ENCODE data around the gene KRT15. TPM values are rescaled to one million over a fixed set of nuclear protein-coding genes. Genes with fewer than 3 reads are reported as not detected.

The KRT15 gene
- total RNA-seq, 2 donors from 2014 or later, result not detected

DNA sequence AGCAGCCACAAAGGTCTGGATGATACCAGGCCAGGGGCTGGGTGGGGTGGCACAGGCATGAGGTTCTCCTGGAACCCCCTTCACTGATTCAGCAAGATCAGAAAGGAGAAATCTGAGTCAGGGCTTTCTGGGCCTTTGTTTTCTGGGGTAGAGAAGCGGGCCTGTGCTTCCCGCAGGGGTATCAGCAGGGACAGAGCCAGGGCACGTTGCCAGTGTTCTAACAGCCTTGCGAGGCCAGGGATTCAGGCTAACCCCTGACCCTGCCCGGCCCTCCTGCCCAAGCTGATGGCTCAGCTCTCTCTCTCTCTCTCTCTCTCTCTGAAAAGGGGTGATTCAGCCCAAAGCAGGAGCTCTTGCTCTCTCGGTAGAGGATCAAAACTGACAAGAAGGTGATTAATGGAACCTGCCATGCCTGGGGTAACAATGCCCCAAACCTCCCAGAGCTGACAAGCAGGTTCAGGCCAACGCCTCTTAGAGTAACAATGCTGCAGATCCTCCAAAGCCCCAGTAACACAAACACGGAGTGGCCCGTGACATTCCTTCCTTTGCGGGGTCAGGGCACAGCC, 11.3 kb downstream of the KRT15 start:
- H3K36me3 Mint-ChIP-seq (ENCODE audit: low read depth), result no peaks in the 10 kb centered on the region
- no peak for ATAC-seq (replicated peaks)
- H3K9me3 Mint-ChIP-seq, result no peaks in the 10 kb centered on the region

DNA sequence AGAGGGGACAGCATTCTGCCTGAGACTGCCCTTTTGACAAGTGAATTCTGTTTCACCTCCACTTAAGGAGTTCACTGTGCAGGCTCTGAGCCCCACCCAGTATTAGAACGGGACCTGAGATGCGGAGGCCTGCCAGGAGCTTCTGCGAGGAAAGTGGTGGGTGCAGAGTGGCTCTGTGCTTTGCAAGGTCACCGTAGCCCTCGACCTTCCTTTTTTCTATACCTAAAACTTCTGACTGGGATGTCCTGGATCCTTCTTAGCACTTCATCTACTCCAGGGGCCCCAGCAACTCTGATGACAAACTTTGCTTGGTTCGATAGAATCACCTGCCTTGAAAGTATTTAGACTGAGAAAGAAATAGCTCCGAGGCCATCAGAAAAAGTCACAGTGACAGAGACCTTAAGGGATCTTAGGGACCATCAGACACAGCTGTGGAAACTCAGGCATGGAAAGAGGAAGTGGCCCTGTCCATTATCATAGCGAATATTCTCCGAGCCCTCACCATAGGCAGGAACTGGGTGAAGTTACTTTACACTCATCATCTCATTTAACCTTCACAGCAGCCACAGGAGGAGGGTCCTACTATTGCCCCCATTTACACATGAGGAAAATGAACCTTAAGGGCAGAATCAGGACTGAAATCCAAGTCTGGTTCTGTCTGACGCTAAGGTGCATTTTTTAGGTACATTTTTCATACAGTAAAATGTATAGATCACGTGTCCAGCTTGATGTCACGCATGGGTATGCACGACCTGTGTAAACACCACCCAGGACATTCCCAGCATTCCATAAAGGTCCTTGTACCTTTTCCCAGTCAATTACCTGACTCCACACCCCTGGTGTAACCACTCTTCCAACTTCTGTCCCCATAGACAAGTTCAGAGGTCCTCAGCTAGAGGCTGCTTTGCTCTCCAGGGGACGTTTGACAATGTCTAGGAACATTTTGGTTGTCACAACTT, 12.6 kb downstream of the KRT15 start:
- no peak overlapping the region for H3K27ac Mint-ChIP-seq
- H3K4me1 Mint-ChIP-seq, result no peaks in the 10 kb centered on the region
- no peaks in the 10 kb centered on the region for H3K36me3 Mint-ChIP-seq (ENCODE audit: low read depth)
- H3K4me3 Mint-ChIP-seq, result no peak overlapping the region
- H3K9me3 Mint-ChIP-seq, result no peaks in the 10 kb centered on the region
- H3K27me3 Mint-ChIP-seq, result no peaks in the 10 kb centered on the region
- no peak for ATAC-seq (replicated peaks)

More for the DNA sequence above, 11.3 kb downstream of the KRT15 start:
- Mint-ChIP-seq H3K27me3 (no peaks in the 10 kb centered on the region), H3K4me1 (no peaks in the 10 kb centered on the region), H3K4me3 (no peak overlapping the region), H3K27ac (peak overlapping the region; percentile 12)

DNA sequence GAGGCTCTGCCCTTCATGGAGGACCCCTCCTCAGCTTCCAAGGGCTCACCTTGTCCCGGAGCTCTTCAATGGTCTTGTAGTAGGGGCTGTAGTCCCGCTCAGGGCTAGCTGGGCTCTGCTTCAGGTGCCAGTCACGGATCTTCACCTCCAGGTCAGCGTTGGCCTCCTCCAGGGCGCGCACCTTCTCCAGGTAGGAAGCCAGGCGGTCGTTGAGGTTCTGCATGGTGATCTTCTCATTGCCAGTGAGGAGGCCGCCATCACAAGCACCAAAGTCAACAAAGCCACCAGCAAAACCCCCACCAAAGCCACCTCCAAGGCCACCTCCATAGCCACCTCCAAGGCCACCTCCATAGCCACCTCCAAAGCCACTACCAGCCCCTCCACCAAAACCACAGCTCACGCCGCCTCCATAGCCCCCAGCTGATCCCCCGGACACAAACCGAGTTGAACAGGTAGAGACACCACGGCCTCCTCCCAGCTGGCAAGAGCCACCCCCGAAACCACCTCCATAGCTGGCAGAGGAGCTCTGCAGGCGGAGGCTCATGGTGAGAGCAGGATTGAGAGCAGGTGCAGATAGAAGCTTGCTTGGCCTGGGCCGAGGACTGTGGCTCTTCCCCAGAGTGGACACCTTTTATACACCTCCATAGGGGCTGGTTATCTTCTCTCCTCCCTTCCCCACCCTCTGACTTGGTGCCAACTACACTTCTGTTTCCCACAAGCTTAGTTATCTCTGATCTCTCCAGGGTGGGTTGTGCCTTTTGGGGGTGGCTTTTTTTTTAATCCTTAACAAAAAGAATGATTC, 13.5 kb downstream of the KRT15 start, which contains the start of gene KRT13:
KRT13 (minus strand) TSS at position 606 of the 802 bp plus-strand sequence; CDS start at position 544, 62 bp downstream.
- peaks cover under 1% of the 10 kb centered on the region for H3K4me1 Mint-ChIP-seq
- H3K27ac Mint-ChIP-seq, result no peak within 1 kb of the TSS
- ATAC-seq (replicated peaks), result no peak
- no peaks in the 10 kb centered on the region for H3K36me3 Mint-ChIP-seq (ENCODE audit: low read depth)
- H3K27me3 Mint-ChIP-seq, result no peaks in the 10 kb centered on the region
- H3K9me3 Mint-ChIP-seq, result no peaks in the 10 kb centered on the region
- H3K4me3 Mint-ChIP-seq, result no peak within 1 kb of the TSS

DNA sequence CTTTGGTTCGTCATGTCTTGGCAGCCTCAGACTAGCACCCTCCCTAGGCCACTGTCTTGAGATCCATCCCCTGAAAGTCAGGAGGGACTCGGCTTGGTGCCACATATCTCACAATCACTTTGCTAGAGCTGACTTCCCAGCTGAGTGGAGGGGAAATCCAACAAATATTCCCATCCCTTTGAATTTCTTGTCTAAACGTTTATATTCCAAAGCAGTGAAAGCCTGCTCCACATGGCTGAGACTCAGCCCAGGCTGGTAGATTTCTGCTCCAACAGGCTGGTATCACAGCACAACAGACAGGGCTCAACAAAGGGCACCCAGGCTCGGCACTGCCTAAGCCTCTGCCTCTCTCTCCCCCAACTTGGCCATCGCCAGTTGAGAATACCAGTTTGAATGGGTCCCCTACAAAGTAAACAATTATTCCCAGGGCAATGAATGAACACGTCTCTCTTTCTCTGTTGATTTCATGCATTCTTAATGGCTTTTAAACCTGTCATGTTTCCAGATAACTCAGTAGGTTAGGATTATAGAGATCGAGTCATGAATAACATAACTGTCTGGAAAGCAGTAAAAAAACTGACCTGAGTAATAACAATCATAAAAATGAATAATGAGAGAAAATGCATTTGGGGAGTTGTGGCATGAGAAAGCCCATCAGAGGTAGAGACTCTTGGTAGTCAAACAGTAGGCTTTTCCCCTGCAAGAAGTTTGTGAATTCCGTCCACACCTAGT, 14.3 kb downstream of the KRT15 start:
- H3K4me1 Mint-ChIP-seq, result peaks cover 6% of the 10 kb centered on the region
- no peaks in the 10 kb centered on the region for H3K36me3 Mint-ChIP-seq (ENCODE audit: low read depth)
- H3K9me3 Mint-ChIP-seq, result no peaks in the 10 kb centered on the region
- no peaks in the 10 kb centered on the region for H3K27me3 Mint-ChIP-seq
- no peak overlapping the region for H3K27ac Mint-ChIP-seq
- H3K4me3 Mint-ChIP-seq, result no peak overlapping the region
- no peak for ATAC-seq (replicated peaks)

DNA sequence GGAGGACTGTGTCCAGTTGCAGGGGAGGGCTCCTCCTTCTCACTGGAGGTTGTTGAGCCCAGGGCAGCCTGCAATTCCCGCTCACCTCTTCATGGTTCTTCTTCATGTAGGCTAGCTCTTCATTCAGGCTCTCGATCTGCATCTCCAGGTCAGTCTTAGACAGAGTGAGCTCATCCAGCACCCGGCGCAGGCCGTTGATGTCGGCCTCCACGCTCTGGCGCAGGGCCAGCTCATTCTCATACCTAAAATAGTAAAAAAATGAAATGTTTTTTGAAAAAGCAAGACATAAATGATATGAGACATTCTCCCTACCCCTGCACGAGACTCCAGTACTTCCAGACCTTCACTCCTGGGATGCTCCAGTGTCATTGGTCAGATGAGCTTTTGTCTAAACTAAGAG, 15.5 kb downstream of the KRT15 start:
- no peak for ATAC-seq (replicated peaks)
- Mint-ChIP-seq H3K4me1 (peaks cover 6% of the 10 kb centered on the region), H3K27ac (no peak overlapping the region), H3K9me3 (no peaks in the 10 kb centered on the region), H3K36me3 (ENCODE audit: low read depth) (no peaks in the 10 kb centered on the region), H3K27me3 (no peaks in the 10 kb centered on the region), H3K4me3 (no peak overlapping the region)

DNA sequence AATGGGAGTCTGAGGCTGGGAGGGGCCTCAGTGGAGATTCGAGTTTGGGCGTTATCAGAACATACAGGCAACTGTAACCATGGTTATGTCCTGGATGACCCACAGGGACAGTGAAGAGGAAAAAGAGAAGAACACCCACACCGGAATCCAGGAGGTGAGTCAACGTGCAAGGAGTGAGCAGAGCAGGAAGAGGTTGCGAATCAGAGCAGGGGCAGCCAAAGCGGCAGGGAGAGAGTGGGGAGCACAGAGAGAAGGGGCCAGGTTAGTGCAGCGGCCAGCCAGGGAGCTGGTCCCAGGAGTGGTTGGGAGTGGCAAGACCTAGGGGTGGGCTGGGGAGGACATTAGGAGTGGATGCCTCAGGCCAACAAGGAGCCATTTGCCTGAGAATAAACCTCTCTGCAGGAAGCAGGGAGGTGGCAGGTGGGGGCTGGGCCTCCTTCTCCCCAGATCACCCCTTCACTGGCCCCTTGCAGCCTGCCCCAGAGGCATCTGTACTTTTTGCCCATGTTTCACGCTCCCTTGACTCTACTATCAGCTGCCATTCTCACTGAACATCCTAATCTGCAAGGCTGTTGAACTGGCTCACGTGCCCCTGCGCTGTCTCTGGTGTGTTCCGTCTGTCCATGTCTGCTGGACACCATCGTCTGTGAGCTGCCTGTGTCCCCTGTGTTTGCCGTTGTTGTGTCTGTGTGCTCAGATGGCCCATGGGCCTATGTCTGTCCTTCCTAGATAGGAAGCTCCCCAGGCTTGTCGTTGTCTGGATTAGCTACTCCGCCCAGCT, 18.4 kb downstream of the KRT15 start:
- Mint-ChIP-seq H3K4me3 (no peak overlapping the region), H3K4me1 (peaks cover 13% of the 10 kb centered on the region), H3K27ac (peak overlapping the region; percentile 30), H3K36me3 (ENCODE audit: low read depth) (no peaks in the 10 kb centered on the region), H3K27me3 (no peaks in the 10 kb centered on the region), H3K9me3 (no peaks in the 10 kb centered on the region)
- peak; percentile 50 for ATAC-seq (replicated peaks)

DNA sequence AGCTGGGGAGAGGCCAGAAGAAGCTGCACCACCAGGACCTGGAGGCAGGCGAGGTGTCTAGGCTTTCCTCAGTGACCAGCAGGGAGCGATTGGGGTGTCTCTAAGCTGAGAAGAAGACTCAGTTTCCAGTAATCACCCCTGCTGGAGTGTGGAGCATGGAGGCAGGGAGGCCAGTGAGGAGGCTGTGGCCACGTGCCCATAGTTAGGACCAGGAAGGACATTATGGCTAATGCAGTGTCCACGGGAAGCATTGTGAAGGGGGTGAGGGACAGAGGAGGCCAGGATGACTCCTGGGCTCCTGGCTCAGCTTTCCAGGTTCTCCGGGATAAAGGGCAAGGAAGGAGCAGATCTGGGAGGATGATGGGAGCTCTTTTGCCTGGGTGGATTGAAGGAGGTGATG, 19.0 kb downstream of the KRT15 start:
- ATAC-seq (replicated peaks), result no peak
- Mint-ChIP-seq H3K27me3 (no peaks in the 10 kb centered on the region), H3K27ac (peak overlapping the region; percentile 30), H3K4me1 (peaks cover 13% of the 10 kb centered on the region), H3K4me3 (no peak overlapping the region), H3K9me3 (no peaks in the 10 kb centered on the region), H3K36me3 (ENCODE audit: low read depth) (no peaks in the 10 kb centered on the region)

DNA sequence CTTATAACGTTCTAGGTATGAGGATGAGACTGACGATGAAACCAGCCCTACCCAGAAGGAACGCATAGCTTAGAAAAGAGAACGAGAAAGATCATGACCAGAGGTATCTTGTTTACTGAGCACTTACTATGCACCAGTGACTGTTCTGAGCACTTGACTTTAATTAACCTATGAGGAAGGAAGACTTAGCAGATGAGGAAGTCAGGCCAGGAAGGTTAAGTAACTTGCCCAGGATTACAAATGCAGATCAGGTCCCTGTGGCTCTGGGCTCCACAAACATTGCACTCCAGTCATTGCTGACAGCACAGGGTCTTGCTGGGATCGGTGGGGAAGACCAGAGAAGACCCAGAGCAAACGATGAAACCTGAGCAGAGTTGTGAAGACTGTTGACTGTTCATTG, 20.4 kb downstream of the KRT15 start:
- Mint-ChIP-seq H3K9me3 (no peaks in the 10 kb centered on the region), H3K4me3 (no peak overlapping the region), H3K27me3 (no peaks in the 10 kb centered on the region), H3K4me1 (peaks cover 13% of the 10 kb centered on the region), H3K36me3 (ENCODE audit: low read depth) (no peaks in the 10 kb centered on the region), H3K27ac (no peak overlapping the region)
- ATAC-seq (replicated peaks), result no peak

DNA sequence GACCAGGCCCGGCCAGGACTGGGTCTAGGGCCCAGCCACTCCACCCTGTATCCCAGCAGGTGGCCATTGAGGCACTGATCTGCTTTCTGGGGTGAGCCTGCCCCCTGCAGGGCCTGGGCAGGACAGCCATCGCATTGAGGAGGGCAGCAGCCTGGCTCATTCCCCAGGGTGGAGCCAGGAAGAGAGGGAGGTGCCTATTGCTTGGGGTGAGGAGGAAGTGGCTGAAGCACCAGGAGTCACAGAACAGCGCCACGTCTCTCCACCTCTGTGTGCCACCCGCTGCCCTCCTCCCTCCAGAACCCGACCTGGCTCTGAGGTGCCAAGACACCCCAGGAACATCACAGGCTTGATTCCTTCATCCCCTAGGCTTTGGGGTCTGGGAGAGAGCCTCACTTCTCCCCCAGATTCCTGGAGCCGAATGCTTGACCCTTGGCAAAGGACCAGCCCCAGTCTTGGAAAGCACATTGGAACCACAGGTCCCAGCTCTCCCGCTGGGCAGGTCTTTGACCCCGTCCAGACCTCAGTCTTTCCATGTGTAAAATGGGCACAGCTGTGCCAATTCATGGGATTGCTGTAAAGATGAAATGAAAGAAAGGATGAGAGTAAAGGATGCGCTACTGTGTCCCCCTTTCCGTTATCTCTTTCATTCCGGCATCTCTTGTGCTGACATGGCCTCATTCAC, 21.7 kb downstream of the KRT15 start:
- Mint-ChIP-seq H3K9me3 (no peaks in the 10 kb centered on the region), H3K4me1 (peaks cover 13% of the 10 kb centered on the region), H3K27me3 (no peaks in the 10 kb centered on the region), H3K36me3 (ENCODE audit: low read depth) (no peaks in the 10 kb centered on the region), H3K4me3 (peak overlapping the region; percentile 34), H3K27ac (peak overlapping the region; percentile 84)
- ATAC-seq (replicated peaks), result peak; percentile 98

DNA sequence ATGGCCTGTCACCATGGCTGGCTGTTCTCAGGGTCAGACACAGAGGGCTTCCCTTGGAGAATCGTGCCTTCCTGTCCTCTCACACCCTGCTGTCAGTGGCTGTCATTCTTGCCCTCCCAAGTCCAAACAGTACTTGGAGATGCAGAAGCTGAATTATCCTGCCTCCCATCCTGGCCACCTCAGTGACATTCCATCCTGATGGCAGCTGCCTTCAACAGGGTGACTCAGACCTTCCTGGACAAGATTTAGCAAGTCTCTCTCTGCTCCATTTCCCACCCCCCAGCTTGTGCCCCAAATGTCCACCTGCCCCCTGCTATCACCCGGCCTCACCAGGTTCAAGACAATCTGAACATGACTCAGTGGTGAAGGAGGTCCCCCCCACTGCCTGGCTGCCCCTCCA, 24.2 kb downstream of the KRT15 start:
- no peak overlapping the region for H3K27ac Mint-ChIP-seq
- no peaks in the 10 kb centered on the region for H3K9me3 Mint-ChIP-seq
- H3K4me1 Mint-ChIP-seq, result peaks cover 7% of the 10 kb centered on the region
- H3K4me3 Mint-ChIP-seq, result no peak overlapping the region
- no peak for ATAC-seq (replicated peaks)
- H3K36me3 Mint-ChIP-seq (ENCODE audit: low read depth), result no peaks in the 10 kb centered on the region
- no peaks in the 10 kb centered on the region for H3K27me3 Mint-ChIP-seq

DNA sequence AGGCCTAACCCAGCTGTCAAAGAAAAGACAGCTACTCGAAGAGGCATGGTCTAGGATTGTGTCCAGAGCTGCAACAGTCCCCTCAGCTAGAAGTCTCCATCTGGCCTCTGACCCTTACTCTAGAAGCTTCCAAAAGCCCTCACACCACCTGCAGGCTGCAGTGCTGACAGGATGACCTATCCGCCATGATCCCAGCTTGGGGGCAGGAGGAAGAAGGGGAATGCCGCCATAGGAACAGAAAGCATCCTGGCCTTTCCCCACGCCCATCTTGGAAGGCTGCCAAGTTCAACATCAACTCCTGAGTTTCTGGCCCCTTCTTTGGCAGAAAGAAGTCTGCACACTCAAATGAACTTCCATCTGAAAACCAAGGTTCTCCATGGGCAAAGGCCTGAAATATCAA, 25.9 kb downstream of the KRT15 start:
- Mint-ChIP-seq H3K36me3 (ENCODE audit: low read depth) (no peaks in the 10 kb centered on the region), H3K27me3 (no peaks in the 10 kb centered on the region), H3K4me3 (no peak overlapping the region), H3K9me3 (no peaks in the 10 kb centered on the region), H3K27ac (no peak overlapping the region), H3K4me1 (peaks cover 7% of the 10 kb centered on the region)
- ATAC-seq (replicated peaks), result no peak

DNA sequence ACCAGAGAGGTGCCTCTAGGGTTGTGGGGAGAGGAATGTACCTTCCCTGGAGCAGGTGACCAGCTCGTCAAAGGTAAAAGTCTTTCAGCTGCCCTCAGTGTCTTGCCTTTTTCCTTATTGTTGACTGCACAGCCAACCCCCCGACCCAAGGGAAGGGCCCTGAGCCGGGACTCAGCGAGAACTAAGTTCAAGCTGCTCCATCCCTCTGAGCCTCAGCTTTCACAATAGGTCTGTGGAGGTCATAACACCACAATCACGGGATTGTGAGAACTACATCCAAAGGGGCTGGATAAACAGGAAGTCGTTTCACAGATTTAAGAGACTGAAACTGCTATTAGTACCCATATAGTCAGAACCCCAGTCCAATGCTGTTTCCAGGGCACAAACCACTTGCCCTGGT, 26.3 kb downstream of the KRT15 start:
- no peaks in the 10 kb centered on the region for H3K9me3 Mint-ChIP-seq
- ATAC-seq (replicated peaks), result no peak
- peaks cover 7% of the 10 kb centered on the region for H3K4me1 Mint-ChIP-seq
- no peaks in the 10 kb centered on the region for H3K36me3 Mint-ChIP-seq (ENCODE audit: low read depth)
- no peak overlapping the region for H3K4me3 Mint-ChIP-seq
- no peaks in the 10 kb centered on the region for H3K27me3 Mint-ChIP-seq
- peak overlapping the region; percentile 78 for H3K27ac Mint-ChIP-seq

DNA sequence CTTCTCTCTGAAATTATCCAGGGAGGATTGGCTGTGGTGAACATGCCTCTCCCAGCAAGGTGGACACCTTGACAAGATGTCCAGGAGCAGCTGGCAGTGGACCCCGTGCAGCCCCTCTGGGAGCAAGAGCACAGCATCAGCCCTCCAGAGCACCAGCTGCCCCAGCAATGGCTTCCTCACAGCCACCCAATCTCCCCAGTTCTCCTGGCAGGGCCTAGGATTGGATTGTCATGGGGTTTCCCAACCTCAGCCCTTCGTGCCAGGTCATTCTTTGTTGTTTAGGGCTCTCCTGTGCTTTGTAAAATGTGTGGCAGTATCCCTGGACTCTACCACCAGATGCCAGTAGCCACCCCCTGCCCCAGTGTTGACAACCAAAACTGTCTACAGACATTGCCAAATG, 27.2 kb downstream of the KRT15 start:
- Mint-ChIP-seq H3K4me1 (peaks cover 2% of the 10 kb centered on the region), H3K9me3 (no peaks in the 10 kb centered on the region), H3K36me3 (ENCODE audit: low read depth) (no peaks in the 10 kb centered on the region), H3K4me3 (no peak overlapping the region), H3K27me3 (no peaks in the 10 kb centered on the region), H3K27ac (peak overlapping the region; percentile 78)
- ATAC-seq (replicated peaks), result no peak
